Activated T-helper 2 cell treated with anti-CD3 and anti-CD28 coated beads, Interferon-gamma antibody, Interleukin-2, Interleukin-4, amounts not matched to agents 10 μg/mL and 5 μg/mL and 100 μg/mL, durations not matched to agents 14 hours and 24 hours and 36 hours (primary cell): Measurements from ENCODE around the gene BTBD9. TPM values are rescaled to one million over a fixed set of nuclear protein-coding genes. Genes with fewer than 3 reads are reported as not detected.

Experiments
- total RNA-seq: library from RNA; stranded (reverse); gene quantifications from 2 replicates; pipeline ENCODE4 v1.2.3, GENCODE V29; 2022

BTBD9 gene
- total RNA-seq, 1 donor from 2014 or later = 15.2 TPM

Other genes with a start within 250 kb of the BTBD9 start
- gene GLO1, start 63.2 kb upstream of the BTBD9 start, total RNA-seq = 129 and 134 TPM in 2 replicates
- 0.05 TPM in 1 of 2 replicates, not detected in the other for gene DNAH8, start 75.4 kb upstream of the BTBD9 start, total RNA-seq